GM19372 (cell line): ENCODE measurements around the gene COX20.
A peak's percentile ranks its signal among the peaks of the same experiment; 100 is the strongest.

Source experiments
- ATAC-seq: cut with Tn5 transposase; IDR thresholded peaks from one replicate; pipeline ENCODE4 v1.9.1; 2021; ENCODE audit warnings: mild to moderate bottlenecking, low read depth, moderate library complexity; ENCODE audit not compliant: unreplicated experiment

The COX20 gene

GRCh38 chr1:244850099-244850852, 14.8 kb downstream of the COX20 start:
- ATAC-seq, result no peak

- ATAC-seq, result no peak
Observed at GRCh38 chr1:244850896-244851295, 15.4 kb downstream of the COX20 start.

GRCh38 chr1:244851546-244852231, 16.2 kb downstream of the COX20 start:
- ATAC-seq, result no peak

GRCh38 chr1:244852694-244853093, 17.2 kb downstream of the COX20 start:
- ATAC-seq, result no peak

GRCh38 chr1:244854166-244854565, 18.7 kb downstream of the COX20 start:
- no peak for ATAC-seq

- no peak for ATAC-seq
Observed at GRCh38 chr1:244854865-244855578, 19.6 kb downstream of the COX20 start.

GRCh38 chr1:244857761-244858160, 22.3 kb downstream of the COX20 start:
- no peak for ATAC-seq

- no peak for ATAC-seq
Observed at GRCh38 chr1:244858357-244858756, 22.9 kb downstream of the COX20 start.

GRCh38 chr1:244860078-244860477, 24.6 kb downstream of the COX20 start:
- ATAC-seq, result no peak

- ATAC-seq, result no peak
Observed at GRCh38 chr1:244860914-244861610, 25.6 kb downstream of the COX20 start.

- no peak for ATAC-seq
Observed at GRCh38 chr1:244861683-244862082, 26.2 kb downstream of the COX20 start.

- ATAC-seq, result no peak
Observed at GRCh38 chr1:244862354-244862698, 26.9 kb downstream of the COX20 start.

- ATAC-seq, result peak; percentile 53
Observed at GRCh38 chr1:244862699-244863490, 27.4 kb downstream of the COX20 start.

GRCh38 chr1:244863491-244864252, 28.2 kb downstream of the COX20 start:
- peak; percentile 2 for ATAC-seq

GRCh38 chr1:244864253-244865027, 29.0 kb downstream of the COX20 start, which contains the start of gene HNRNPU:
HNRNPU (minus strand) TSS chr1:244864543; CDS start chr1:244864307, 236 bp downstream.
- ATAC-seq, result peak; percentile 57

GRCh38 chr1:244865028-244865371, 29.5 kb downstream of the COX20 start:
- ATAC-seq, result no peak

GRCh38 chr1:244865820-244866219, 30.4 kb downstream of the COX20 start:
- no peak for ATAC-seq

- no peak for ATAC-seq
Observed at GRCh38 chr1:244866355-244866754, 30.9 kb downstream of the COX20 start.
